GM06990 (cell line): ENCODE data around the gene YRDC.
A peak's percentile ranks its signal among the peaks of the same experiment; 100 is the strongest.

Source experiments
- DNase-seq: peaks from one replicate; pipeline ENCODE4 v3.0.0-alpha.2; 2011; ENCODE audit not compliant: insufficient read length; ENCODE audit errors: extremely low read depth
- H3K27me3 ChIP-seq: replicated peaks from 2 replicates; pipeline ENCODE4 v1.6.0; 2011; ENCODE audit warnings: low read length; ENCODE audit not compliant: control insufficient read depth, insufficient read depth
- H3K36me3 ChIP-seq: 2 replicates; pipeline ENCODE4 v1.5.1; 2011; ENCODE audit warnings: low read length; ENCODE audit not compliant: control insufficient read depth, insufficient read depth
- H3K4me3 ChIP-seq: replicated peaks from 2 replicates; pipeline ENCODE4 v1.5.1; 2011; ENCODE audit warnings: low read depth, mild to moderate bottlenecking, control low read depth, low read length
- CTCF ChIP-seq: IDR thresholded peaks from 2 replicates; pipeline ENCODE4 v1.5.1; 2011; ENCODE audit warnings: low read length, control low read depth, mild to moderate bottlenecking, inconsistent platforms; ENCODE audit not compliant: insufficient read depth, poor library complexity, severe bottlenecking

The YRDC gene

GRCh38 chr1:37807555-37808368 lies at the start of gene YRDC, which contains the start of gene C1orf122:
Gene YRDC (minus strand): TSS chr1:37808208. CDS start chr1:37808180, 28 bp downstream.
Gene C1orf122 (plus strand): TSS chr1:37807790. CDS start chr1:37808405, 615 bp downstream.
- H3K36me3 ChIP-seq = peaks cover 19% of the 10 kb centered on the region
- DNase-seq = peak; percentile 89

GRCh38 chr1:37854406-37854805 lies 46.4 kb upstream of the YRDC start:
- H3K4me3 ChIP-seq = no peak overlapping the region
- no peaks in the 10 kb centered on the region for H3K27me3 ChIP-seq
- DNase-seq = no peak
- peaks cover 6% of the 10 kb centered on the region for H3K36me3 ChIP-seq
- no peak for TF ChIP-seq CTCF

More at GRCh38 chr1:37807555-37808368, at the start of gene YRDC, which contains the start of gene C1orf122:
- no peak for TF ChIP-seq CTCF
- Histone ChIP-seq H3K4me3 (peak within 1 kb of the TSS; percentile 91), H3K27me3 (no peaks in the 10 kb centered on the region)

- peaks cover 6% of the 10 kb centered on the region for H3K36me3 ChIP-seq
- no peak for DNase-seq
- H3K27me3 ChIP-seq = no peaks in the 10 kb centered on the region
- H3K4me3 ChIP-seq = no peak overlapping the region
- no peak for TF ChIP-seq CTCF
Observed at GRCh38 chr1:37853157-37853556, 45.1 kb upstream of the YRDC start.

GRCh38 chr1:37851782-37852210 lies 43.8 kb upstream of the YRDC start:
- Histone ChIP-seq H3K27me3 (no peaks in the 10 kb centered on the region), H3K36me3 (peaks cover 6% of the 10 kb centered on the region), H3K4me3 (no peak overlapping the region)
- no peak for TF ChIP-seq CTCF
- no peak for DNase-seq

- Histone ChIP-seq H3K36me3 (peaks cover 6% of the 10 kb centered on the region), H3K4me3 (no peak overlapping the region), H3K27me3 (no peaks in the 10 kb centered on the region)
- DNase-seq = no peak
- no peak for TF ChIP-seq CTCF
Observed at GRCh38 chr1:37851262-37851661, 43.3 kb upstream of the YRDC start.
